Measurements from ENCODE around the gene CTNNA3. TPM values are rescaled to one million over a fixed set of nuclear protein-coding genes. Genes with fewer than 3 reads are reported as not detected.

CTNNA3 gene
- total RNA-seq, 1 experiment from 2014 or later = 0.32 TPM

DNA sequence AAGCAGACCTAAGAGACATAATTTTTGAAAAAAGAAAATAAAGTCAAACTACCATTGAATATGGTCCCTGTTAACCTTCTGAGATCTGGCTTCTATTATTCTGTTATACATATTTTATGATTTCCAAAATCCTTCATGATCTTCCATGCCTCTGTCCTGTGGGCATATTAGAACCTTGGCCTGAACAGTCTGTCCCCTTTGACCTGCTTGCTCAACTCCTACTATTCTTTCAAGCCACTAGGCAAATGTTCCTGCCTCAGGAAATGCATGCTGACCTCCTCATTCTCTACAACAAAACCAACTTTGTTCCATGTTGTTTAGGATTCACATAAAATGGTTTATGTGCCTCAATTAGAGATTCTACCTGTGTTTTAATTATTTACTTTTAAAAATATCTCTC lies 1315.0 kb downstream of the CTNNA3 start (continued):
- TF ChIP-seq, protein P1, sequence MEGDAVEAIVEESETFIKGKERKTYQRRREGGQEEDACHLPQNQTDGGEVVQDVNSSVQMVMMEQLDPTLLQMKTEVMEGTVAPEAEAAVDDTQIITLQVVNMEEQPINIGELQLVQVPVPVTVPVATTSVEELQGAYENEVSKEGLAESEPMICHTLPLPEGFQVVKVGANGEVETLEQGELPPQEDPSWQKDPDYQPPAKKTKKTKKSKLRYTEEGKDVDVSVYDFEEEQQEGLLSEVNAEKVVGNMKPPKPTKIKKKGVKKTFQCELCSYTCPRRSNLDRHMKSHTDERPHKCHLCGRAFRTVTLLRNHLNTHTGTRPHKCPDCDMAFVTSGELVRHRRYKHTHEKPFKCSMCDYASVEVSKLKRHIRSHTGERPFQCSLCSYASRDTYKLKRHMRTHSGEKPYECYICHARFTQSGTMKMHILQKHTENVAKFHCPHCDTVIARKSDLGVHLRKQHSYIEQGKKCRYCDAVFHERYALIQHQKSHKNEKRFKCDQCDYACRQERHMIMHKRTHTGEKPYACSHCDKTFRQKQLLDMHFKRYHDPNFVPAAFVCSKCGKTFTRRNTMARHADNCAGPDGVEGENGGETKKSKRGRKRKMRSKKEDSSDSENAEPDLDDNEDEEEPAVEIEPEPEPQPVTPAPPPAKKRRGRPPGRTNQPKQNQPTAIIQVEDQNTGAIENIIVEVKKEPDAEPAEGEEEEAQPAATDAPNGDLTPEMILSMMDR (IDR thresholded peaks at IDR 0.05 in 2 of 3, conservative IDR thresholded peaks at IDR 0.05 in 1 of 3; ENCODE audit: borderline replicate concordance in 1 of 3, insufficient read depth in 1 of 3, low read depth in 2 of 3, low read length in 2 of 3) = no peak

DNA sequence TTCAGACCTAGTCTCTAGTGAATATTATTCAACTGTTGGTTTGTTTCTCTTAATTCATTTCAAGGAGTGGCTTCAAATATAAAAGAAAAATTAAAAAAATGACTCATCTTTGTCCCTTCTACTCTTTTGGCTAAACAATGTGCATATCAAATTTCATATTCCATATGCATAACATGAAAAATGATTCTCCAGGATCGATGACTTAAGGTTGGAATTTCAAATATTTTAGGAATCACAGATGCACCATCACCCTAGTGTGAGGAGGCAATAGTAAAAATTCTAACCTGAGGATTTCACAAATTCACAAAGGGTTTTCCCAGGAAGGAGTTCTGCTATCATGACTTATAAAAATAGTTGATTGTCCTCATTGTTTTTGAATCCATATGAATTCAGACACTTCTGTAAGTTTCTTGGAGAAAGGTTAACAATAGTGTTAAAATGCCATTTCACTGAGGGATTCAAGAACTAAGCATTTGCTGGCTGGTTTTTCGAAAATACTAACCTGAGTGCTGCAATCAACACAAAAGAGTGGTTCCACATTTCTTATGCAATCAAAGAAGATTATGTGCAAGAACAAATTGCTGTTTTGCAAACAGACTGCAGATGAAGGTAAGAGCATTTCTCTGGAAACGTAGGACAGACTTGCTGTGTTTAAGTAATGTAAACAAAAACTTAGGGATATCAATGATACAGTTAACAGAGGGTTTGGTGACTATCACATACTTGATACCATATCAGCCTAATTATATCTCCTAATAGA lies 1317.7 kb downstream of the CTNNA3 start:
- H3K4me3 ChIP-seq (replicated peaks in 1 of 2; ENCODE audit: low read depth in 1 of 2, low read length in 2 of 2) = no peak overlapping the region
- ATAC-seq (no peak), DNase-seq (ENCODE audit: low read depth, low spot score) (no peak)
- POLR2A ChIA-PET = no interaction called here
- no TSS peak for BruUV-seq (replicated peaks)
- no peaks in the 10 kb centered on the region for H3K9me3 ChIP-seq (ENCODE audit: control insufficient read depth in 1 of 2, insufficient read depth in 1 of 2, low read depth in 1 of 2, low read length in 2 of 2)
- H3K27ac ChIP-seq (ENCODE audit: low read depth, low read length) = no peak overlapping the region
- intact Hi-C loops (cut with micrococcal nuclease) = no loop called here
- H4K20me1 ChIP-seq (ENCODE audit: insufficient read depth) = no peaks in the 10 kb centered on the region
- no peaks in the 10 kb centered on the region for H3K9me2 ChIP-seq (ENCODE audit: insufficient read depth)
- no peak overlapping the region for H3K4me2 ChIP-seq (ENCODE audit: low read length)
- H3K9ac ChIP-seq (ENCODE audit: low read length) = no peak overlapping the region
- RAD21 ChIA-PET (ENCODE audit: low non-redundant PET in 1 of 2, low total read pairs in 2 of 2, uncharacterized antibody in 2 of 2, unreplicated experiment in 2 of 2) = no interaction called here
- CTCF ChIA-PET = no interaction called here
- no peaks in the 10 kb centered on the region for H3K27me3 ChIP-seq (ENCODE audit: insufficient read depth, low read length)
- H3K79me2 ChIP-seq (ENCODE audit: insufficient read depth, low read length) = no peaks in the 10 kb centered on the region
- H3K36me3 ChIP-seq (ENCODE audit: control insufficient read depth in 1 of 2, insufficient read depth in 2 of 2, low read length in 2 of 2) = no peaks in the 10 kb centered on the region
- TF ChIP-seq, protein P2, sequence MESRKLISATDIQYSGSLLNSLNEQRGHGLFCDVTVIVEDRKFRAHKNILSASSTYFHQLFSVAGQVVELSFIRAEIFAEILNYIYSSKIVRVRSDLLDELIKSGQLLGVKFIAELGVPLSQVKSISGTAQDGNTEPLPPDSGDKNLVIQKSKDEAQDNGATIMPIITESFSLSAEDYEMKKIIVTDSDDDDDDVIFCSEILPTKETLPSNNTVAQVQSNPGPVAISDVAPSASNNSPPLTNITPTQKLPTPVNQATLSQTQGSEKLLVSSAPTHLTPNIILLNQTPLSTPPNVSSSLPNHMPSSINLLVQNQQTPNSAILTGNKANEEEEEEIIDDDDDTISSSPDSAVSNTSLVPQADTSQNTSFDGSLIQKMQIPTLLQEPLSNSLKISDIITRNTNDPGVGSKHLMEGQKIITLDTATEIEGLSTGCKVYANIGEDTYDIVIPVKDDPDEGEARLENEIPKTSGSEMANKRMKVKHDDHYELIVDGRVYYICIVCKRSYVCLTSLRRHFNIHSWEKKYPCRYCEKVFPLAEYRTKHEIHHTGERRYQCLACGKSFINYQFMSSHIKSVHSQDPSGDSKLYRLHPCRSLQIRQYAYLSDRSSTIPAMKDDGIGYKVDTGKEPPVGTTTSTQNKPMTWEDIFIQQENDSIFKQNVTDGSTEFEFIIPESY (IDR thresholded peaks at IDR 0.05; ENCODE audit: extremely low read depth, insufficient replicate concordance, low read length) = no peak
- H2AFZ ChIP-seq (ENCODE audit: low read depth, low read length, poor library complexity, severe bottlenecking) = no peak overlapping the region
- H3K4me1 ChIP-seq (ENCODE audit: control insufficient read depth in 1 of 2, insufficient read depth in 2 of 2, low read length in 2 of 2) = no peaks in the 10 kb centered on the region
